CD4-positive, CD25-positive, alpha-beta regulatory T cell (primary cell): Measurements from ENCODE around the gene THAP4. TPM values are rescaled to one million over a fixed set of nuclear protein-coding genes. Genes with fewer than 3 reads are reported as not detected.

Experiments
- ATAC-seq, 2 donors: fragments of 150-1000 bp; cut with Tn5 transposase; one replicate each; pipeline ENCODE4 v1.10.0; 2021; ENCODE audit warnings: low read depth in 2 of 2, moderate number of reproducible peaks in 2 of 2, moderate library complexity in 1 of 2
- DNase-seq, 3 donors: peaks; one replicate each; pipeline versions ENCODE4 v3.0.0 to v3.0.0-alpha.2; 2012 to 2022; ENCODE audit warnings: mixed read lengths in 1 of 3
- H3K27ac ChIP-seq: one replicate; pipeline ENCODE4 v1.7.0; 2013; ENCODE audit warnings: mild to moderate bottlenecking, low read length; ENCODE audit not compliant: insufficient read depth, poor library complexity, severe bottlenecking
- H3K27me3 ChIP-seq: one replicate; pipeline ENCODE4 v1.7.0; 2013; ENCODE audit warnings: low read length; ENCODE audit not compliant: control insufficient read depth, insufficient read depth
- H3K36me3 ChIP-seq: one replicate; pipeline ENCODE4 v1.7.0; 2013; ENCODE audit warnings: mild to moderate bottlenecking, low read length, moderate library complexity; ENCODE audit not compliant: control insufficient read depth, insufficient read depth
- H3K4me1 ChIP-seq: 2 replicates; pipeline ENCODE4 v1.7.0; 2013; ENCODE audit warnings: mild to moderate bottlenecking, low read length; ENCODE audit not compliant: insufficient read depth, control insufficient read depth, poor library complexity, severe bottlenecking
- H3K4me3 ChIP-seq: one replicate; pipeline ENCODE4 v1.7.0; 2013; ENCODE audit warnings: low read depth, mild to moderate bottlenecking, low read length, moderate library complexity
- H3K9me3 ChIP-seq, 2 experiments: 1 replicate in 1 of 2; 2 replicates in 1 of 2; pipeline ENCODE4 v1.7.0; 2013; ENCODE audit warnings: low read length in 2 of 2, mild to moderate bottlenecking in 1 of 2, moderate library complexity in 1 of 2; ENCODE audit not compliant: control insufficient read depth in 2 of 2
- H3K27ac Mint-ChIP-seq, 3 donors: one replicate each; pipeline ENCODE4 v1.8.0; 2020 to 2022; ENCODE audit warnings: mild to moderate bottlenecking in 3 of 3, mixed read lengths in 3 of 3, moderate library complexity in 2 of 3
- H3K27me3 Mint-ChIP-seq: one replicate; pipeline ENCODE4 v1.8.0; 2022; ENCODE audit warnings: mild to moderate bottlenecking, mixed read lengths
- H3K36me3 Mint-ChIP-seq: one replicate; pipeline ENCODE4 v1.8.0; 2020; ENCODE audit warnings: mixed read lengths
- H3K4me1 Mint-ChIP-seq, 4 donors: one replicate each; pipeline ENCODE4 v1.8.0; 2020 to 2022; ENCODE audit warnings: mixed read lengths in 4 of 4, mild to moderate bottlenecking in 1 of 4
- H3K4me3 Mint-ChIP-seq, 4 donors: one replicate each; pipeline ENCODE4 v1.8.0; 2020 to 2022; ENCODE audit warnings: mild to moderate bottlenecking in 4 of 4, mixed read lengths in 4 of 4, moderate library complexity in 3 of 4
- H3K9me3 Mint-ChIP-seq, 7 donors: one replicate each; pipeline ENCODE4 v1.8.0; 2020 to 2022; ENCODE audit warnings: mixed read lengths in 7 of 7, mild to moderate bottlenecking in 3 of 7, moderate library complexity in 2 of 7
- polyA plus RNA-seq, 4 donors: library from polyadenylated mRNA; unstranded; fragments of 300-500 nt; fragmentation: Illumina TruSeq; gene quantifications; one replicate each; pipeline ENCODE4 v1.2.3, GENCODE V29; 2021
- total RNA-seq: library from RNA; stranded (reverse); gene quantifications from one replicate; pipeline ENCODE4 v1.2.3, GENCODE V29; 2022

THAP4 gene
- total and polyA plus RNA-seq, 5 donors from 2014 or later, result 37.5 to 47.8 (median 40.0) TPM

DNA sequence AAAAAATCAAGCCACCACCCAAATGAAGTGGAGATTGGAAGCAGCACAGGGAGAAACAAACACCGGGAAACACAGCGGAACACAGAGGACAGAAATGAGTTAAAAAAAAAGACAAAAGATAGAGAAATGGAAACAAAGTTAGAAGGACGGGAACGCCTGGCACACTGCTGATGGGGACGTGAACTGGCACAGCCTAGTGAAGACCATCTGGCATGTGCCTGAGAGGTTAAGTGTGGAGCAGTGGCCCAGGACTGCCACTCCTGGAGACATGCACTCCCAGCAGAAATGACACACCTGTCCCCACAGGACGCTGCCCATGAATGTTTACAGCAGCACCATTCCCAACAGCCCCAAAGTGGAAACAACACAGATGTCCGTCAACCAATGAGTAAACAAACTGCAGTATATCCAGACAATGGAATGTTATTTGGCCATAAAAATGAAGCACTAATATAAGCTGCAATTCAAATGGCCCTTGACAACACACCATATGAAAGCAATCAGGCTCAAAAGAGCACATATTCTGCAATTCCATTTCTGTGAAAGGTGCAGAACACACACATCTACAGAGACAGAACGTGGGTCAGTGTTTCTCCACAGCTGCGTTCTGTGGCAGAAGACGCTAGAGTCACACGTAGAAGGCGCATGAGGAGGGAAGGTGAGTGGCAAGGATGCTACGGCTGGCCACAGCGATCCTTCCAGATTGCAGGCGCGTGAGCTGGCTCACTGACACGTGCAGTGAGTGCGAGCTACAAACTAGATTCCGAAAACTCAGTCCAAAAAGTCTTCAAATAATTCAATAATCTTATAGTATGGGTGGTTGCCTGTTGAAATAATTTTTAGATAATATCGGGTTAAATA is 24.6 kb downstream of the THAP4 start:
- H3K9me3 Mint-ChIP-seq, result no peaks in the 10 kb centered on the region
- H3K36me3 ChIP-seq, result no peaks in the 10 kb centered on the region
- H3K27me3 Mint-ChIP-seq, result no peaks in the 10 kb centered on the region
- peak overlapping the region in 2 of 4 donors; percentile 15 to 61 for H3K4me3 Mint-ChIP-seq
- no peak for DNase-seq
- no peaks in the 10 kb centered on the region for H3K9me3 ChIP-seq
- H3K4me1 Mint-ChIP-seq, result peaks cover 15 to 48% (median 31%) of the 10 kb centered on the region in 4 donors
- no peak overlapping the region for H3K27ac ChIP-seq
- H3K27me3 ChIP-seq, result no peaks in the 10 kb centered on the region
- no peaks in the 10 kb centered on the region for H3K36me3 Mint-ChIP-seq
- H3K27ac Mint-ChIP-seq, result peak overlapping the region in 2 of 3 donors; percentile 4 to 72
- no peak overlapping the region for H3K4me3 ChIP-seq
- H3K4me1 ChIP-seq, result peaks cover 32% of the 10 kb centered on the region
- no peak for ATAC-seq

DNA sequence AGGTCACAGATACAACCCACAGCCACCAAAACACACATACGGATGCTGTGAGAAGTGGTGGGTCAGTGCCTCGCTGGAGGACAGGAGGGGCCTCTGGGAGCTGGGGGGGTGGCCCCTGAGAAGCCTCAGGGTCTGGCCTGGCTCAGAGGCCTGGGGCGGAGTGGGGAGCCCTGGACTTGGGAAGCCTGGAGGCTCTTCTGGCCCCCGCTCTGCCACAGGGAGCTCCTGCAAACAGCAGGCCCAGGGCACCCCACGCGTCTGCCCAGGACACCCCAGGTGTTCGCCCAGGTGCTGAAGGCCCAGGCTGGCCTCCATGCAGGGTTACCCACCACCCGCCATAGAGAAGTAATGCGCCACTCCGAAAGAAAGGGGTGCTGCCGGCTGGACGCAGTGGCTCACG is 25.9 kb downstream of the THAP4 start:
- no peaks in the 10 kb centered on the region for H3K9me3 ChIP-seq
- H3K4me1 ChIP-seq, result peaks cover 21% of the 10 kb centered on the region
- peak overlapping the region; percentile 69 for H3K27ac ChIP-seq
- Mint-ChIP-seq H3K4me3 (peak overlapping the region in 2 of 4 donors; percentile 54 to 59), H3K36me3 (no peaks in the 10 kb centered on the region), H3K27ac (peak overlapping the region in 2 of 3 donors; percentile 4 to 74), H3K9me3 (no peaks in the 10 kb centered on the region), H3K4me1 (peaks cover 11 to 36% (median 24%) of the 10 kb centered on the region in 4 donors), H3K27me3 (no peaks in the 10 kb centered on the region)
- no peak for DNase-seq
- H3K36me3 ChIP-seq, result peaks cover 3% of the 10 kb centered on the region
- ATAC-seq, result no peak
- H3K4me3 ChIP-seq, result no peak overlapping the region
- H3K27me3 ChIP-seq, result no peaks in the 10 kb centered on the region

DNA sequence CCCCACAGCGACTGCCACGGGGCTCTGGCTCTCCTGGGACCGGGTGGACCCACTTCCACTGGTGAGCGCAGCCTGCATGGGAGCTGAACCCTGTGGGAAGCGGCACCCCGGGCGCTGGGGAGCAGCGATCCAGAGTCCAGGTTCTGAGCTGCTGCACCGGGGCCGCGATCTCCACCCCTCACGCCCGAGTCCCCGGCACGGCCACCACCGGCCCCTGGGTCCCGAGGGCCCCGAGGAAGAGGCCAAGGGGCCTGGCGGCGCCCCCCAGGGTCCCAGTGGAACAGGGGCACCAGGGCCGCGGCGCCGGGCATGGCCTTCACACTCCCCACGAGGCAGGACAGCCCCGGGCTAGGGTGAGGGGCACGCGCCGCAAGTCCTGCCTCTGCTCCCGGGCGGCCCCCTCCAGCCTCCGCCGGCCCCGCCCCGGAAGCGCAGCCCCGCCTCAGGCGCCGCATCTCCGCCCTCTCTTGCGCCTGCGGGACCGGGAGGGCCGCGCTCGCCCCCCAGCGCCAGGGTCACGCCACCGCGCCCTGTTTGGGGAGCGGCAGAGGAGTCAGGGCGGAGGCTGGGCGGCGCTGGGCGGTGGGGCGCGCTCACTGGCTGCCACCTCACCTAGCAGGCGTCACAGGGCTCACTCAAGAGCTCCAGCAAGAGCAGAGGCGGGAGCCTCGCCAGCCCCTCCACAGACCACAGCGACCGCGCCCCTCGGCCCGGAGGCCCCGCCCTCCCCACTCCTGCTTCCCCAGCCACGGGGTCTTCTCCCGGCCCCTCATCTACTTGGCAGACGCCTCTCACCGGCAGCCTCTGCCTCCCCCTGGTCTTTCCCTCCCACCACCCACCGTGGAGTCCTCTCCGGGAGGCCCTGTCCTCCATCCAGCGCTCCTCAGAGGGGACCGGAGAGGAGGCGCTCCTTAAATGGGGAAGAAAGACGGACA is 26.8 kb downstream of the THAP4 start:
- Histone ChIP-seq H3K9me3 (no peaks in the 10 kb centered on the region), H3K36me3 (peaks cover 11% of the 10 kb centered on the region), H3K4me3 (no peak overlapping the region), H3K4me1 (peaks cover 21% of the 10 kb centered on the region), H3K27me3 (no peaks in the 10 kb centered on the region), H3K27ac (peak overlapping the region; percentile 69)
- peak; percentile 86 to 95 (median 91) for DNase-seq
- no peaks in the 10 kb centered on the region for H3K9me3 Mint-ChIP-seq
- H3K4me1 Mint-ChIP-seq, result peaks cover 11 to 28% (median 18%) of the 10 kb centered on the region in 4 donors
- H3K27me3 Mint-ChIP-seq, result no peaks in the 10 kb centered on the region
- peaks cover under 1% of the 10 kb centered on the region for H3K36me3 Mint-ChIP-seq
- peak overlapping the region; percentile 14 to 86 (median 74) for H3K27ac Mint-ChIP-seq
- peak; percentile 99 to 100 for ATAC-seq
- peak overlapping the region; percentile 10 to 73 (median 61) for H3K4me3 Mint-ChIP-seq

DNA sequence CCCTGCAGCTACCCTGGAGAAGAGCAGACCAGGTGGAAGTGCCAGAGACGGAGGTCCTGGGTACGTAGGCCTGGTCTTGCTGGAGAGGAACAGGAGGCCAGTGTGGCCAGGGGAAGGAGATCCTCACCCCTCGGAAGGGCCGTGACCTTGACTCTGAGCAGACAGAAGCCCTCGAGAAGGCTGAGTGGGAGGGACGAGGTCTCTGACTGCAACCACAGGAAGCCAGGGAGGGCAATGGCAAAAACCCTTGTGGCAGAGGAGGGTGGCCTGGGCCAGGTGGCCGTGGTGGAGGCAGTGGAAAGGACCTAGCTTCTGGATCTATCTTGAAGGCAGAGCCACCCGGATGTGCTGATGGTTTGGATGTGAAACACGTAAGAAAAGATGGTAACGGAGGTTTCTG is 28.1 kb downstream of the THAP4 start:
- H3K27ac ChIP-seq, result no peak overlapping the region
- Mint-ChIP-seq H3K36me3 (peaks cover 5% of the 10 kb centered on the region), H3K9me3 (no peaks in the 10 kb centered on the region), H3K4me1 (peaks cover 11 to 27% (median 18%) of the 10 kb centered on the region in 4 donors), H3K27ac (peak overlapping the region; percentile 39 to 91 (median 87)), H3K4me3 (peak overlapping the region; percentile 56 to 73 (median 68)), H3K27me3 (no peaks in the 10 kb centered on the region)
- H3K4me3 ChIP-seq, result no peak overlapping the region
- no peak for DNase-seq
- H3K4me1 ChIP-seq, result peaks cover 21% of the 10 kb centered on the region
- H3K27me3 ChIP-seq, result no peaks in the 10 kb centered on the region
- peaks cover 17% of the 10 kb centered on the region for H3K36me3 ChIP-seq
- ATAC-seq, result no peak
- H3K9me3 ChIP-seq, result no peaks in the 10 kb centered on the region

DNA sequence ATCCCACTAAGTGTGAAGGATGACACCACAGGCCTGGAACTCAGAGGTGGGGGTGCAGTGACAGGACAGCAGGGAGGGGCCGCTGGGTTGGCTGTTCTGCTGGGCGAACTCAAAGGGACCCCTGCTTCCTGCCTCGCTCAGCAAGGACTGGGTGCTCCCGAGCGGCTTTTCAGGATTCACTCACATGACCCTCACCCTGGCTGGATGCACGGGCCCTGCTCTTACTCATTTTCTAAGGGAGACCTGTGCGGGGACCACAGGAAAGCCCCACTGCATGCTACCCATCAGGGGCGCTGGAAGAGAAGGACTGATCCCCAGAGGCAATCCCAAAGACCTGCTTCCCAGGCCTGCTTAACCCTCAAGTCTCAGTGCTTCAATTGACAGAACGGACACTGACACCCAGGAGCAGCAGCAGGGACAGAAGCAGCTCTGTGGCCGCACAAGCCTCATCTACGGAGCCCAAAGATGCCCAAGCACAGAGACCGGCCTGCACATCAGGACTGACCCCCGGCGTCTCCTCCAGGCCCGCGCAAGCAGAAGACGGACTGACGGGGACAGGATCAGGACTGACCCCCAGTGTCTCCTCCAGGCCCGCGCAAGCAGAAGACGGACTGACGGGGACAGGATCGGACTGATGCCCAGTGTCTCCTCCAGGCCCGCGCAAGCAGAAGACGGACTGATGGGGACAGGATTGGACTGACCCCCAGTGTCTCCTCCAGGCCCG is 29.6 kb downstream of the THAP4 start:
- no peaks in the 10 kb centered on the region for H3K27me3 Mint-ChIP-seq
- no peak for ATAC-seq
- H3K4me1 Mint-ChIP-seq, result peaks cover 9 to 27% (median 15%) of the 10 kb centered on the region in 4 donors
- H3K36me3 ChIP-seq, result peaks cover 25% of the 10 kb centered on the region
- H3K27me3 ChIP-seq, result no peaks in the 10 kb centered on the region
- no peaks in the 10 kb centered on the region for H3K9me3 Mint-ChIP-seq
- H3K4me3 ChIP-seq, result no peak overlapping the region
- H3K4me1 ChIP-seq, result peaks cover 21% of the 10 kb centered on the region
- no peak overlapping the region for H3K27ac ChIP-seq
- peak overlapping the region in 2 of 4 donors; percentile 32 to 72 for H3K4me3 Mint-ChIP-seq
- no peaks in the 10 kb centered on the region for H3K9me3 ChIP-seq
- no peak for DNase-seq
- H3K36me3 Mint-ChIP-seq, result peaks cover 9% of the 10 kb centered on the region
- no peak overlapping the region for H3K27ac Mint-ChIP-seq

DNA sequence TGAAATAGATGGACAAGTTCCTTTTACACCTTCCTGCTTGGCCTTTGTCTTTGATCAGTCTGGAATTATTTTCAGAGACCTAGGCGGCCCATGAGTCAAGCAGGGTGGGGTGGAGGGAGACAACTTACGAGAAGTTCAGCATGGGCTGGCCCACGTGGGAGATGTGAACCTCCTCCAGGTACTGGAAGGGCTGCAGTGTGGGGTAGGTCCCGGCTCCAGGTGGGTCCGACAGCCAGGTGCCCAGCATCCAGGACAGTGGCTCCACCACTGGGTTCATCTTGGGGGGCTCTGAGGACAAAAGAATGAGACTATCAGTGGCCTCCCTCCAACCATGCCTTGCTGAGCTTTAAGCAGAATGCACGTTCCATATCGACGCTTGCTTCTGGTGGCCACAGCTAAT is 30.8 kb downstream of the THAP4 start:
- Mint-ChIP-seq H3K4me1 (peaks cover 6 to 20% (median 12%) of the 10 kb centered on the region in 4 donors), H3K27me3 (no peaks in the 10 kb centered on the region), H3K36me3 (peaks cover 17% of the 10 kb centered on the region), H3K4me3 (no peak overlapping the region), H3K9me3 (no peaks in the 10 kb centered on the region), H3K27ac (no peak overlapping the region)
- H3K27me3 ChIP-seq, result no peaks in the 10 kb centered on the region
- H3K4me3 ChIP-seq, result no peak overlapping the region
- H3K9me3 ChIP-seq, result no peaks in the 10 kb centered on the region
- DNase-seq (no peak), ATAC-seq (no peak)
- H3K27ac ChIP-seq, result no peak overlapping the region
- peaks cover 32% of the 10 kb centered on the region for H3K36me3 ChIP-seq
- peaks cover 21% of the 10 kb centered on the region for H3K4me1 ChIP-seq

DNA sequence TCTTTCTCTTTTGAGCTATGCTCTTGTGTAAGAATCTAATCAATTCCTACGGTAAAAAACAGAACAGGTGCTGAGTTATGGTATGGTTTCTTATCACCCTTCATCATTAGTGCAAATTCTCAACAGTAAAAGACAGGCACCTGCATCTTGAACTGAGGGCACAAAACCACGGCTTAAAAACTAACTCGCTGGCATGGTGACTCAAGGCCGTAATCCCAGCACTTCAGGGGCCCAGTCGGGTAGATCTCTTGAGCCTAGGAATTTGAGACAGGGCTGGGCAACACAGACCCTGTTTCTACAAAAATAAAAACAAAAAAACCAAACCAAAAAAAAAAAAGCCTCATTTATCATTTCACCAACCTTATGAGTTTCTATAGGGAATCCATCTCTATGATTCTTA is 33.3 kb downstream of the THAP4 start:
- Histone ChIP-seq H3K27ac (no peak overlapping the region), H3K4me3 (no peak overlapping the region), H3K36me3 (peaks cover 42% of the 10 kb centered on the region), H3K4me1 (peaks cover under 1% of the 10 kb centered on the region), H3K27me3 (no peaks in the 10 kb centered on the region), H3K9me3 (no peaks in the 10 kb centered on the region)
- no peaks in the 10 kb centered on the region for H3K27me3 Mint-ChIP-seq
- peaks cover 32% of the 10 kb centered on the region for H3K36me3 Mint-ChIP-seq
- peaks cover 5 to 6% (median 5%) of the 10 kb centered on the region in 4 donors for H3K4me1 Mint-ChIP-seq
- no peak for ATAC-seq
- DNase-seq, result no peak
- no peaks in the 10 kb centered on the region for H3K9me3 Mint-ChIP-seq
- H3K27ac Mint-ChIP-seq, result no peak overlapping the region
- H3K4me3 Mint-ChIP-seq, result no peak overlapping the region
